Heart right ventricle (tissue), 16 donors: ENCODE data around the gene LST1. TPM values are rescaled to one million over a fixed set of nuclear protein-coding genes. Genes with fewer than 3 reads are reported as not detected.

Experiments
- ATAC-seq, 8 donors: fragments of 200-7000 bp; cut with Tn5 transposase; one replicate each; pipeline ENCODE4 v1.9.1; 2020; ENCODE audit warnings: mild to moderate bottlenecking in 8 of 8, moderate library complexity in 8 of 8, moderate number of reproducible peaks in 1 of 8
- DNase-seq, 2 donors: peaks; one replicate each; pipeline ENCODE4 v3.0.0-alpha.2; 2020
- H3K27ac ChIP-seq, 10 donors: fragments of 200-600 bp; sonication (generic) in 2 of 10; one replicate each; pipeline versions ENCODE4 v1.5.0 to v1.8.0; 2020 to 2022; ENCODE audit warnings: mild to moderate bottlenecking in 3 of 10
- H3K27me3 ChIP-seq, 7 donors: fragments of 200-600 bp; one replicate each; pipeline ENCODE4 v1.8.0; 2021 to 2022; ENCODE audit warnings: mild to moderate bottlenecking in 2 of 7
- H3K36me3 ChIP-seq, 9 donors: fragments of 200-600 bp; sonication (generic) in 1 of 9; one replicate each; pipeline versions ENCODE4 v1.5.0 to v1.8.0; 2020 to 2022; ENCODE audit warnings: mild to moderate bottlenecking in 2 of 9
- H3K4me1 ChIP-seq, 9 donors: fragments of 200-600 bp; sonication (generic) in 1 of 9; one replicate each; pipeline versions ENCODE4 v1.5.0 to v1.8.0; 2020 to 2022; ENCODE audit warnings: mild to moderate bottlenecking in 4 of 9
- H3K4me3 ChIP-seq, 10 donors: fragments of 200-600 bp; sonication (generic) in 2 of 10; one replicate each; pipeline versions ENCODE4 v1.5.0 to v1.8.0; 2020 to 2022; ENCODE audit warnings: mild to moderate bottlenecking in 7 of 10, moderate library complexity in 2 of 10
- H3K9me3 ChIP-seq, 11 donors: fragments of 200-600 bp in 10 of 11; sonication (generic) in 2 of 11; one replicate each; pipeline versions ENCODE4 v1.5.0 to v1.8.0; 2013 to 2022; ENCODE audit warnings: mild to moderate bottlenecking in 2 of 11, control low read depth in 1 of 11, moderate library complexity in 1 of 11
- WGBS, 2 donors: extraction: QIAGEN DNeasy Blood & Tissue Kit; methylation state at CpG; one replicate each; pipeline ENCODE4 v1.1.7; 2013; ENCODE audit warnings: inconsistent platforms in 1 of 2; 5-methylcytosine and 5-hydroxymethylcytosine counted together
- intact Hi-C, 10 donors: fragments of 100-400 bp; cut with DNase I; formaldehyde crosslinking; loops; one replicate each; pipeline versions ENCODE4 v1.11.1 to v1.14.2; 2022
- polyA plus RNA-seq, 2 donors: library from polyadenylated mRNA; stranded (reverse); fragments of 200-250 nt; gene quantifications; one replicate each; pipeline ENCODE4 v1.2.3, GENCODE V29; 2013
- total RNA-seq, 10 donors: library from RNA; stranded (reverse); fragmentation: NEBNext Ultra II Directional in 3 of 10; extraction: Animal tissue kit (Norgen Biotek cat#: 25700) in 3 of 10; gene quantifications; one replicate each; pipeline versions ENCODE4 v1.2.1 to v1.2.4, GENCODE V29; 2021 to 2023
- TF ChIP-seq, protein P1 (sequence below), 9 donors: fragments of 200-600 bp; sonication (generic) in 2 of 9; IDR thresholded peaks; one replicate each; pipeline versions ENCODE4 v1.5.0 to v1.8.0; 2021 to 2022; ENCODE audit warnings: antibody characterized with exemption in 9 of 9, mild to moderate bottlenecking in 5 of 9, moderate library complexity in 1 of 9
- donor health status: Arrhythmogenic right ventricular cardiomyopathy.
- donor health status: ischemic (EF 13 %, LVEDD 7.1; RV severe dilation, severe dysfunction).
- donor health status: healthy with polysubstance abuse.
- donor health status: DM: no; HTN: yes; CAD: no.
- donor health status: DM: no; HTN: no; CAD: no.
- donor health status: ischemic (EF 25% LVEDD 6.9; RV normal size, moderate dysfunction).
- donor health status: ischemic (EF 25% LVEDD 5.7; RV mildly dilated, moderate dysfunction).
- donor health status: healthy.
- donor health status: DM: yes; HTN: yes; CAD: no.
- donor health status: Ischemic cardiomyopathy.
- donor health status: ischemic (EF 35%, LVEDD 5.7; RV mildly dilated, moderate dysfunction).
- donor health status: nonischemic (EF 11% LVEDD 7.7; RV severe dilation, severe dysfunction).
- donor health status: DM: yes; HTN: yes; CAD: no.
- donor health status: PGD.
- donor health status: ischemic (EF 29% LVEDD 5.4; RV normal size, mild dysfunction).
- donor health status: nonischemic (EF 23%, LVEDD 6.1; RV moderate dilation, normal function).

Gene LST1
- total and polyA plus RNA-seq, 12 donors = 2.6 to 35.6 (median 5.1) TPM

- no peaks in the 10 kb centered on the region for H3K27me3 ChIP-seq
- ATAC-seq (peak; percentile 97 to 99 (median 98)), DNase-seq (peak; percentile 89 to 93)
- H3K4me1 ChIP-seq = peaks cover 0 to 82% (median 16%) of the 10 kb centered on the region in 9 donors
- H3K36me3 ChIP-seq = peaks cover 0 to 19% (median 0%) of the 10 kb centered on the region in 9 donors
- TF ChIP-seq, protein P1, sequence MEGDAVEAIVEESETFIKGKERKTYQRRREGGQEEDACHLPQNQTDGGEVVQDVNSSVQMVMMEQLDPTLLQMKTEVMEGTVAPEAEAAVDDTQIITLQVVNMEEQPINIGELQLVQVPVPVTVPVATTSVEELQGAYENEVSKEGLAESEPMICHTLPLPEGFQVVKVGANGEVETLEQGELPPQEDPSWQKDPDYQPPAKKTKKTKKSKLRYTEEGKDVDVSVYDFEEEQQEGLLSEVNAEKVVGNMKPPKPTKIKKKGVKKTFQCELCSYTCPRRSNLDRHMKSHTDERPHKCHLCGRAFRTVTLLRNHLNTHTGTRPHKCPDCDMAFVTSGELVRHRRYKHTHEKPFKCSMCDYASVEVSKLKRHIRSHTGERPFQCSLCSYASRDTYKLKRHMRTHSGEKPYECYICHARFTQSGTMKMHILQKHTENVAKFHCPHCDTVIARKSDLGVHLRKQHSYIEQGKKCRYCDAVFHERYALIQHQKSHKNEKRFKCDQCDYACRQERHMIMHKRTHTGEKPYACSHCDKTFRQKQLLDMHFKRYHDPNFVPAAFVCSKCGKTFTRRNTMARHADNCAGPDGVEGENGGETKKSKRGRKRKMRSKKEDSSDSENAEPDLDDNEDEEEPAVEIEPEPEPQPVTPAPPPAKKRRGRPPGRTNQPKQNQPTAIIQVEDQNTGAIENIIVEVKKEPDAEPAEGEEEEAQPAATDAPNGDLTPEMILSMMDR (IDR thresholded peaks at IDR 0.05) = peak; percentile 96 to 100 (median 99)
- peak overlapping the region; percentile 36 to 97 (median 82) for H3K4me3 ChIP-seq
- no peaks in the 10 kb centered on the region for H3K9me3 ChIP-seq
- intact Hi-C loops = loop anchor here in 6 of 10 donors (1.0 to 5.0 kb wide), 6 partner anchors 16 to 34 kb away; partner anchors contain the start of genes ATP6V1G2 (in 5 of the 6) and NFKBIL1 (in 5 of the 6)
- 0 to 1% methylated on average over 57 to 62 of the region's 62 CpGs for WGBS, 2 donors
- H3K27ac ChIP-seq = peak overlapping the region; percentile 41 to 94 (median 86)
Observed at GRCh38 chr6:31580807-31581433, 5.2 kb upstream of the LST1 start.

DNA sequence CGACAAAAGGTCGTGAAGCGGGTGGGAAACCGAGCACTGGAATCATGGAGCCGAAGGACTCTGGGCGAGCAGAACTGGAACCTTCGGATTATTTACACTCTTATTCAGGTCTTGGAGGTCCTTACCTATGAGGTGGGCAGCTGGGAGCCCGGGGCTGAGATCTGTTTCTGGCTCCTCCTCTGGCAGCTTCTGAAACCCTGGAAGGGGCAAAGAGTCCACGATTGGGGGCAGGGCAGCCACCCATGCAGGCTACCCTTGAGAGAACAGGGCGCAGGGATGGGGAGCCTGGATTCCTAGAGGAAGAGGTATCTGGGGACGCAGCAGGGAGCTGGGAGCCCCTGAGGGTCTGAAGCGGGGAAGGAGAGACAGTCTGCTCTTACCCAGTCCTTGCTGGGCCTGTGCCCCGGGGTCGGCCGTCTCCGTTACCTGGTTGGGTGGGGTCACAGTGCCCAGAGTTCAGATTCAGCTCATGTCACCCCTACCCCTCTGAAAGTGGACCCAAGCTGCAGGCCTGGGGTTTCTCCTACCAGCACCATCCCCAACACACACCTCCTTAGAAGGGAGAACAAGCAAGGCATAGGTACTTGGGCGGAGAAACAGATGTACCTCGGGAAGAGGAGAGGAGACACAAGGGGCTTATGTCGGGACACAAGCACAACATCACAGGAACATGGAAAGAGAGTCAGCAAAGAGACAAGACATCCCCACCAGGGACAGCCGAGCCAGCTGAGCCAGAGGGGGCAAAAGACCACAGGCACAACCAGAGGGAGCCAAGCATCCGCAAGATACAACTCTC lies 4.4 kb upstream of the LST1 start:
- Histone ChIP-seq H3K36me3 (peaks cover 0 to 19% (median 0%) of the 10 kb centered on the region in 9 donors), H3K27me3 (no peaks in the 10 kb centered on the region), H3K9me3 (no peaks in the 10 kb centered on the region), H3K27ac (peak overlapping the region; percentile 41 to 94 (median 86)), H3K4me1 (peaks cover 0 to 83% (median 13%) of the 10 kb centered on the region in 9 donors), H3K4me3 (peak overlapping the region; percentile 36 to 97 (median 82))
- TF ChIP-seq, protein P1 (IDR thresholded peaks at IDR 0.05) = no peak
- intact Hi-C loops = loop anchor here in 6 of 10 donors (1.0 to 5.0 kb wide), 6 partner anchors 15 to 35 kb away; partner anchors contain the start of genes ATP6V1G2 (in 5 of the 6) and NFKBIL1 (in 5 of the 6)
- DNase-seq (no peak), ATAC-seq (peak in 7 of 8 donors; percentile 23 to 75 (median 54))
- WGBS, 2 donors = 24% methylated on average over 21 of the region's 21 CpGs

- peaks cover 0 to 83% (median 13%) of the 10 kb centered on the region in 9 donors for H3K4me1 ChIP-seq
- no peaks in the 10 kb centered on the region for H3K9me3 ChIP-seq
- peak within 1 kb of the TSS; percentile 36 to 97 (median 82) for H3K4me3 ChIP-seq
- TF ChIP-seq, protein P1 (IDR thresholded peaks at IDR 0.05) = no peak
- peaks cover 0 to 16% (median 0%) of the 10 kb centered on the region in 9 donors for H3K36me3 ChIP-seq
- intact Hi-C loops = loop anchor here in 4 of 10 donors (5.0 kb wide), 1 partner anchor 35 kb away; the partner anchor contains the start of genes ATP6V1G2 (in 4 of the 4) and NFKBIL1 (in 4 of the 4)
- peak within 1 kb of the TSS; percentile 41 to 94 (median 86) for H3K27ac ChIP-seq
- DNase-seq = no peak
- H3K27me3 ChIP-seq = peaks cover 0 to 3% (median 0%) of the 10 kb centered on the region in 7 donors
- no peak for ATAC-seq
- 70% methylated on average over 3 of the region's 3 CpGs for whole genome bisulfite sequencing, 2 donors
Observed at GRCh38 chr6:31582230-31582643, 3.8 kb upstream of the LST1 start, which contains the start of gene LTB. LTB (minus strand) TSS chr6:31582424; CDS start chr6:31582417, 7 bp downstream.

GRCh38 chr6:31585491-31585890 lies 586 bp upstream of the LST1 start:
- H3K36me3 ChIP-seq = peaks cover 0 to 8% (median 0%) of the 10 kb centered on the region in 9 donors
- TF ChIP-seq, protein P1 (IDR thresholded peaks at IDR 0.05) = peak in 4 of 9 donors; percentile 7 to 42 (median 10)
- 64 to 77% methylated on average over 2 of the region's 2 CpGs for WGBS, 2 donors
- no peak for DNase-seq
- H3K4me1 ChIP-seq = peaks cover 0 to 76% (median 15%) of the 10 kb centered on the region in 9 donors
- ATAC-seq = no peak
- H3K9me3 ChIP-seq = no peaks in the 10 kb centered on the region
- H3K27ac ChIP-seq = peak overlapping the region in 6 of 10 donors; percentile 22 to 94 (median 44)
- intact Hi-C loops = no loop called here
- H3K27me3 ChIP-seq = peaks cover 0 to 9% (median 0%) of the 10 kb centered on the region in 7 donors
- peak overlapping the region in 1 of 10 donors; percentile 51 for H3K4me3 ChIP-seq
